ENCODE results near the gene IWS1.
"Not testable (repeated sequence)": the region's sequence is repeated elsewhere in the genome, so short reads cannot be mapped to it uniquely, and the experiment has no call there.

Gene IWS1

GRCh38 chr2:127531221-127531648, 4.9 kb upstream of the IWS1 start:
- DNase-seq (ENCODE audit: extremely low spot score, insufficient read length, low read depth) (no peak), FAIRE-seq (no peak)

GRCh38 chr2:127530245-127531140, 4.2 kb upstream of the IWS1 start:
- no peak for DNase-seq (ENCODE audit: extremely low spot score, insufficient read length, low read depth)

DNA sequence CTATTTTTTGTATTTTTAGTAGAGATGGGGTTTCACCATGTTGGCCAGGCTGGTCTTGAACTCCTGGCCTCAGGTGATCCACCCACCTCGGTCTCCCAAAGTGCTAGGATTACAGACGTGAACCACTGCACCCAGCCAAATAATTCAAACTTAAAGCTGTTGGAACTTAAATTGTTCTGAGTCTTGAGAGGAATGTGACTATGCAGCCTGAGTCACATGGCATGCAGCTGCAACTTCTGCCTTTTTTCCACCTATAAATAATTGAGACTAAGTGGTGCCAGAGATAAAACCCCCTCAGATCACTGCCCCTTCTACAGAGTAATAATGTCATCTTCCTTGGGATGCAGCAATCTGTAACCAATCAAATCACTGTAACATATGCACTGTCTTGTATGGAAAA, 3.1 kb upstream of the IWS1 start:
- FAIRE-seq; DNase-seq (ENCODE audit: extremely low spot score, insufficient read length, low read depth): not testable (repeated sequence)

More at GRCh38 chr2:127530245-127531140, 4.2 kb upstream of the IWS1 start:
- FAIRE-seq = no peak

- no peak for DNase-seq (ENCODE audit: extremely low spot score, insufficient read length, low read depth)
Observed at GRCh38 chr2:127528487-127528886, 2.2 kb upstream of the IWS1 start.

DNA sequence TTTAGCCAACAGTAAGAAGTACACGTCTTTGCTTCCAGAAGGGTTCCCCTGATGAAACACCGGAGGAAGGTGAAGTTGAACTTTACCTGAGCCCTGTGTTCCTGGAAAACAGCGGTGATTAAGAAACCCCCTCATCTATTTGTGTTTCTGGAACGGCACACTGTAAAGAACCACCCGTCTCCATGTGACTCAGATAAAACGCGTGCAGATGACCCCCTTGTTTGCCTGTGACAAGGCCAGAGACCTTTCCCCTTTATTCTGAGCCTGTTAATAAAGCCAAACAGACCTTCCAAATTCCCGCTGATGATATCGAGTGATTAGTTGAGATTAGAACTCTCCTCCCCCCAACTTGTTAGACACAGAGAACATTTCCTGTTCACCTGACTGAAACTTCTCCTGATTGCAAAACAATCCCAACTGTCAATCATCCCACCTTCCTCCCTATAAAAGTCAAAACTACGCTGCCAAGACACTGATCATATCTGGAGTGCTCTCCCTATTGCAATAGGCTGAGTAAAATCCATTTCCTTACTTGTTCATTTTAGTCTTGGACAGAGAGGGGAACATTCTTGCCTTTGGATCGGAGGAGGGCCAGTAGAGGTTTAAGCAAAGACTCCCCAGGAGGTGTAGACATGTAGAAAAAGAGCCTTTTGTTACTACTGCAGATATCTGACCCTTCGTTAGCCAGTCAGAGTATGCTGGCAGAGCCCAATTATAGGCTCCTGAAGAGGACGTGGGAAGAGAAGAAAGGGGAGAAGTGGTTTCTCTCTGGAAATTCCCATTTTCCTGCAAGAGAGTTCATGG, 914 bp upstream of the IWS1 start:
- DNase-seq (ENCODE audit: extremely low spot score, insufficient read length, low read depth) = no peak
- FAIRE-seq = no peak

More at GRCh38 chr2:127528487-127528886, 2.2 kb upstream of the IWS1 start:
- FAIRE-seq = no peak

- FAIRE-seq = no peak
Observed at GRCh38 chr2:127525691-127526131, 578 bp downstream of the IWS1 start.

GRCh38 chr2:127524198-127524834, 2.0 kb downstream of the IWS1 start:
- not testable (repeated sequence) for DNase-seq (ENCODE audit: extremely low spot score, insufficient read length, low read depth); FAIRE-seq

More at GRCh38 chr2:127525691-127526131, 578 bp downstream of the IWS1 start:
- DNase-seq (ENCODE audit: extremely low spot score, insufficient read length, low read depth) = no peak

DNA sequence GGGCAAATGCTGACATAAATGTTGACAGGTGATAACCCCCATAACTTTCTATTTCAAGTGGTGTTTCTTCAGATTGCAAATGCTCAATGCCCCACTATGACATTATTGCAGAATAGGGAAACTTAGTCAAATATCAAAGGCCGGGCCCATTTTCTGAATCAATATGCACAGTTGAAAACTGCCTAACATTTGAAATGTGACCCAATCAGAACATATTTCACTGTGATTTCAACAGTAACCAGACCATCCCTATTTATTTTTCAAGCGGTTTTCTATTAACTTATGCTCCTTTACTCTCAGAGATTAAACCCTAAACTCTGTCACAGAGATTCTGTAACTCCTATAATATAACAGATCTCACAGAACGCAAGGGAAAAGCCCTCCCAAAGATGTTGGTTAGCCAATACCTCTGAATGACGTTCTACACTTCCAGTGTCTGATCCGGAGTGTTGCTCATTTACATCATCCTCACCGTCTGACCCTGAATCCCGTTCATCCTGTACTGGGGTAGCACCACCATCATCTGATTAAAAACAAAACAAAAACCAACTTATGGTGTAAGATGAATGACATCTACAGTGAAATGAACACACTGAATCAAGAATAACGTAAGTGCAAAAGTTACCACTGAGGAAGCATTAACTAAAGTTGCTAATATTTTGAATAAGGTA, 2.9 kb downstream of the IWS1 start:
- DNase-seq (ENCODE audit: extremely low spot score, insufficient read length, low read depth) = no peak
- FAIRE-seq = no peak

- FAIRE-seq = no peak
- DNase-seq (ENCODE audit: extremely low spot score, insufficient read length, low read depth) = no peak
Observed at GRCh38 chr2:127520424-127520823, 5.9 kb downstream of the IWS1 start.

DNA sequence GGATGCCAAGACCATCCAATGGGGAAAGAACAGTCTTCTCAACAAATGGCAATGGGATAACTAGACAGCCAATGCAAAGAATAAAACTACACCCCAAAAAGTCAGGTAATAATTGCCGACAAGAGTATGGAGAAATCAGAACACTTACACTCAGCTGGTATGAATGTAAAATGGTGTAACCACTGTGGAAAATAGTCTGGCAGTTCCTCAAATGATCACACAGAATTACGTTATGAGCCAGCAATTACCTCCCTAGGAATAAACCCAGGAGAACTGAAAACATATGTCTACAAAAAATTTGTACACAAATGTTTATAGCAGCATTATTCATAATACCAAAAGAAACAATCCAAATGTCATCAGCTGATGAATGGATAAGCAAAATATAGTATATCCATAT, 8.8 kb downstream of the IWS1 start:
- DNase-seq (ENCODE audit: extremely low spot score, insufficient read length, low read depth) (no peak), FAIRE-seq (no peak)

DNA sequence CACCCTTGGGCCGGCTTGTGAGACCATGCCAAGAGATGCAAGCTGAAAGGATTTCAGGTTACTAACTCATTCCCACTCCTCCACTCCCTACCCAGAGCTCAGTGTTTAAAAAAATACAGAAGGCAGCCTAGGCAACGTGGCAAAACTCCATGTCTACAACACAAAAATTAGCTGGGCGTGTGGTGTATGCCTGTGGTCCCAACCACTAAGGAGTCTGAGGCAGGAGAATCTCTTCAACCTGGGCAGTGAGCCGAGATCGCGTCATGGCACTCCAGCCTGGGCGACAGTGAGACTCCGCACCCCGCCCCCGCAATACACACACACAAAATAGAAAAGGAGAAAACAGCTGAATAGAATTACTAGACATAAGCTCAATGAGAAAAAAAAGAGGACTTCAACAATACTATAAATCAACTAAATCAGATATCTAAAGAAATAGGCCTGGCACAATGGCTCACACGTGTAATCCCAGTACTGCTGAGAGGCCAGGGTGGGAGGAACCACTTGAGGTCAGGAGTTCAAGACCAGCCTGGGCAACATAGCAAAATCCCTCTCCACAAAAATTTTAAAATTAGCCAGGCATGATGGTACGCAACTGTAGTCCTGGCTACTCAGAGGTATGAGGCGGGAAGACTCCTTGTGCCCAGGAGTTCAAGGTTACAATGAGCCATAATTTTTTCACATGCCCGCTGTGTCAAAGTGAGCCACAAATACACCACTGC, 10.1 kb downstream of the IWS1 start:
- DNase-seq (ENCODE audit: extremely low spot score, insufficient read length, low read depth) (no peak), FAIRE-seq (no peak)

- DNase-seq (ENCODE audit: extremely low spot score, insufficient read length, low read depth) (no peak), FAIRE-seq (no peak)
Observed at GRCh38 chr2:127515383-127515915, 10.8 kb downstream of the IWS1 start.

DNA sequence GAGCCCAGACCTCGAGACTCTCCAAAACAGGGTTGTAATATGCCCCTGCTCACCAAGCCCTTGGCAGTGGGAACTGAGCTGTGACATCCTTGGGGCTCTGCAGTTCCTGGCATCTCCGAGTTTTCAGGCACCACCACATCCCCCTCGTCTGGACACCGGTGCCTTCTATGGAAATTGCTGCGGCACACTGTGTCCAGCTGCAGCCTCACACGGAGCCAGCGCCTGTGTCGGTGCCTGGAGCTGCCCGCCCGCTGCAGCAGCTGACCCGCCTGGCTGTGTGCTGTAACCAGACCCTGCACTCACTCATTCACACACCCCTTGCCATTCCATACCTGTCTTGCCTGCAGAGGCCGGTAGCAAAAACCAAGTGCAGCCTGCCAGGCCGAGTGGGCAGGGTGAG, 11.8 kb downstream of the IWS1 start:
- DNase-seq (ENCODE audit: extremely low spot score, insufficient read length, low read depth) (no peak), FAIRE-seq (no peak)

- DNase-seq (ENCODE audit: extremely low spot score, insufficient read length, low read depth) (no peak), FAIRE-seq (no peak)
Observed at GRCh38 chr2:127514076-127514475, 12.2 kb downstream of the IWS1 start.

DNA sequence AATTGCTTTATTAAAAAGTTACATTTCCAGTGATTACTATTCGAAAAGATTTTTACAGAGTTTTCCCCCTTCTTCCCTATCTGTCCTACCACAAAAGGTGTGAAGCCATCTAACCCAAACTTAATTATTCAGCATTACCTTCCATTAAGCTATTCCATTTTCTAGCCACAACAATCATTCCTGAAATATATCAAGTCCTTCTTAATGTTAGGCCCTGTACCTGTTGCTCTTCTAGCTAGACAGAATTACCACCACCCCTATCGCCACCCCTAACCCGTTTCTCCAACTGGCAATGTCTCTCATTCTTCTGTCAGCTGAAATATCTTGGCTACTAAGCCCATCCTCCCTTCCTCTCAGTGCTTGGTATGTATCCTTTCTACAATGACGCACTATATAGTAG, 13.9 kb downstream of the IWS1 start:
- FAIRE-seq (no peak), DNase-seq (ENCODE audit: extremely low spot score, insufficient read length, low read depth) (no peak)

GRCh38 chr2:127511917-127512316, 14.4 kb downstream of the IWS1 start:
- DNase-seq (ENCODE audit: extremely low spot score, insufficient read length, low read depth) (no peak), FAIRE-seq (no peak)

DNA sequence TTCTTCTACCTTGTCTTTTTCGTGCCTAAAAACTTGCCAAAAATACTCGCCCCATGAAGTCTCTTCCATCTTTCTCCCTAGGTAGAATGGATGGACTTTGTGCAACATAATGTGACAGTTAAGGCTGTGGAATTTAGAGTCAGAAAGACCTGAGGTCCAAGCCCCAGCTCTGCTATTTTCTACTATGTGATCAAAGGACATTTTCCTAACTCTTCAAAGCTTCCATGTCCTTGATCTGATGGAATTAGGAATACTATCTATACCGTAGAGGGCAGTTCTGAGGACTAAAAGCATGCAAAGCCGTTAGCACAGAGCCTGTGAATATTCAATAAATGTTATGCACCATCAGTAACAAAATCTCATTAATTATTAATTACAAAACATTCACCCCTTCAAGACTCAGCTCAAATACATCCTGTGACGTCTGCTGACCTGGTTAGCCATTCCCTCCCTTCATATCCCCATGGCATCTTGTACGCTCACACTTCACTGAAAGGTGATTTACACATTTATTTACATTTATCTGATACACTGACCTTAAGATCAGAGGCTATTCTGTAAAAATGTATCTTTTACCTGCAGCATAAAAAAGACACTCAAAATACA, 15.1 kb downstream of the IWS1 start:
- FAIRE-seq (no peak), DNase-seq (ENCODE audit: extremely low spot score, insufficient read length, low read depth) (no peak)

GRCh38 chr2:127510073-127510472, 16.2 kb downstream of the IWS1 start:
- DNase-seq (ENCODE audit: extremely low spot score, insufficient read length, low read depth) (no peak), FAIRE-seq (no peak)

GRCh38 chr2:127508631-127509034, 17.7 kb downstream of the IWS1 start:
- FAIRE-seq (peak; percentile 51), DNase-seq (ENCODE audit: extremely low spot score, insufficient read length, low read depth) (no peak)
